Astrocyte of the spinal cord (primary cell): Measurements from ENCODE around the gene PAIP2B.
"Not testable (repeated sequence)": the region's sequence is repeated elsewhere in the genome, so short reads cannot be mapped to it uniquely, and the experiment has no call there.

Experiments used
- DNase-seq: peaks from one replicate; pipeline ENCODE4 v3.0.0; 2011; ENCODE audit warnings: low read depth, low spot score
- H3K4me3 ChIP-seq: 2 replicates; pipeline ENCODE4 v1.5.1; 2011; ENCODE audit warnings: low read depth, mild to moderate bottlenecking, low read length, moderate library complexity
- in situ Hi-C: cut with HindIII; loops from 2 replicates; pipeline ENCODE4 v1.10.0; 2017; ENCODE audit warnings: low sequenced_read_pairs
- TF ChIP-seq, protein P1 (sequence below): IDR thresholded peaks from 2 replicates; pipeline ENCODE4 v1.5.1; 2012; ENCODE audit warnings: low read depth, mild to moderate bottlenecking, low read length, inconsistent platforms

The PAIP2B gene

GRCh38 chr2:71206271-71206670 lies 20.6 kb downstream of the PAIP2B start:
- TF ChIP-seq, protein P1, sequence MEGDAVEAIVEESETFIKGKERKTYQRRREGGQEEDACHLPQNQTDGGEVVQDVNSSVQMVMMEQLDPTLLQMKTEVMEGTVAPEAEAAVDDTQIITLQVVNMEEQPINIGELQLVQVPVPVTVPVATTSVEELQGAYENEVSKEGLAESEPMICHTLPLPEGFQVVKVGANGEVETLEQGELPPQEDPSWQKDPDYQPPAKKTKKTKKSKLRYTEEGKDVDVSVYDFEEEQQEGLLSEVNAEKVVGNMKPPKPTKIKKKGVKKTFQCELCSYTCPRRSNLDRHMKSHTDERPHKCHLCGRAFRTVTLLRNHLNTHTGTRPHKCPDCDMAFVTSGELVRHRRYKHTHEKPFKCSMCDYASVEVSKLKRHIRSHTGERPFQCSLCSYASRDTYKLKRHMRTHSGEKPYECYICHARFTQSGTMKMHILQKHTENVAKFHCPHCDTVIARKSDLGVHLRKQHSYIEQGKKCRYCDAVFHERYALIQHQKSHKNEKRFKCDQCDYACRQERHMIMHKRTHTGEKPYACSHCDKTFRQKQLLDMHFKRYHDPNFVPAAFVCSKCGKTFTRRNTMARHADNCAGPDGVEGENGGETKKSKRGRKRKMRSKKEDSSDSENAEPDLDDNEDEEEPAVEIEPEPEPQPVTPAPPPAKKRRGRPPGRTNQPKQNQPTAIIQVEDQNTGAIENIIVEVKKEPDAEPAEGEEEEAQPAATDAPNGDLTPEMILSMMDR = no peak
- in situ Hi-C loops = no loop called here
- H3K4me3 ChIP-seq = no peak overlapping the region
- no peak for DNase-seq

DNA sequence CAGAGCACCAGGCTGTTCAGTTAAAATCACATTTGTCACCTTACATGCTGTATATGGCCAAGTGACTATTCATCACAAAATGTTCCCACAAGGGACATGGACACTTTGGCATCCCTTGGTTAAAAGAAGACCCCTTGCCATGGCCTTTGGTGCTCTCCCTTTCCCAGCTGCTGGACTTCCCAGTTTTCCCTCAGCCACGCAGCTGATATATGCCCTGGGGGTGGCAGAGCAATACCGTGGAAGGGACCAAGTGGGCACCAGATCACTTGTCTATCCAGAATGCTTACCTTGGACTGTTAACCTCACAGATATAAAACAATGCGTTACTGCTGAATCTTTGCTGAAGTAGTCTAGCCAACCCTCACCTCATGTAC lies 35.3 kb downstream of the PAIP2B start:
- in situ Hi-C loops = no loop called here
- H3K4me3 ChIP-seq = no peak overlapping the region
- TF ChIP-seq, protein P1 = no peak
- DNase-seq = no peak

- in situ Hi-C loops = no loop called here
- no peak overlapping the region for H3K4me3 ChIP-seq
- DNase-seq = peak; percentile 1
- TF ChIP-seq, protein P1 = peak; percentile 33
Observed at GRCh38 chr2:71190656-71191569, 36.0 kb downstream of the PAIP2B start.

- no peak for DNase-seq
- TF ChIP-seq, protein P1 = no peak
- no peak overlapping the region for H3K4me3 ChIP-seq
- in situ Hi-C loops = no loop called here
Observed at GRCh38 chr2:71187589-71187988, 39.3 kb downstream of the PAIP2B start.

DNA sequence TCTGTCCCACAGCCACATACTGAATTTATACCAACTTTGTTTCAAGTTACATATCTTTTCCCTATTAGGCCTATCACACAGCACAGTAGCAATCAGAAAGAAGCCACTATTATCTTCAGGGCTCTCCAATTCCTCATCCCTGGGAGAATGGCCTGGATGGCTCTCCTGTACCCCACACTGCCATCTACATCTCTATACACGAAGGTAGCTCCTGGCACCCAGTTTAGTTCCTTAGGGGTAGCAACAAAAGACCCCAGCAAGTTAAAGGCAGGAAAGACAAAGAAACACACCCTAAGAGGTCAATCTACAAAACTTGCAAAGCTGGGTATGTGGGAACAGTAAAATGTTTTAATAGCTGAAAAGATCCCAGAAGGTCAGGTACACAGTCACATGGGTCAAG lies 39.9 kb downstream of the PAIP2B start:
- H3K4me3 ChIP-seq = no peak overlapping the region
- TF ChIP-seq, protein P1 = no peak
- no peak for DNase-seq
- in situ Hi-C loops = no loop called here

DNA sequence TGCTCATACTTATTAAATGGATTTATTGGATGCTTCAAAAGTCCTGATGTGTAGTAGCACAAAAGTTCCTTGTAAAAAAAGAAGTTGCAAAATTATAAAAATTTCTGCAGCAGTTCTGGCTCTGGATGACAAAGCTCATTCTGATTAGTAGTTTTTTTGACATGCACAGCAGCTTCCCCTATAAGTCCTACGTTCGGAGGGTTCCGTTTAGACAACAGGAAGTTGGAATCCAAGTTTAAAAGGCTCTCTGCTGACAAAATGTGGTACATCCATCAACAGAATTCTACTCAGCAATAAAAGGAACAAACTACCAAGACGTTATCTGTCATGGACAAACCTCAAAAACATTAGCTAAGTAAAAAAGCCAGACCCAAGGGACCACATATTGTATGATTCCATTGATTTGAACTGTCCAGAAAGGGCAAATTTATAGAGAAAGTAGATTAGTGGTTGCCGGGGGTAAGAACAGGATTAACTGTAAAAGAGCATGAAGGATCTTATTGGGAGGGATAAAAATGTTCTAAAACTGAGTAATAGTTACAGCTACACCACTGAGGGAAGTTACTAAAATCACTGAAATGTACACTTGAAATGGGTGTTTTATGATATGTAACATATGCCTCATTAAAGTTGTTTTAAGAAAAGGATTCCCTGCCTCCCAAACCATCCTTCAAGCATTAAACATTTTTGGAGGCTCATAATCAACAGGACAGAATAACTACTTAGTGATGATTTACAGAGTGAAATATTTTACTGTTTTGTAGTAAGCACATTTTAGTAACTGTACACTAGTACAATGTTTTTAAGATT lies 43.4 kb downstream of the PAIP2B start:
- in situ Hi-C loops, DNase-seq: not testable (repeated sequence)

DNA sequence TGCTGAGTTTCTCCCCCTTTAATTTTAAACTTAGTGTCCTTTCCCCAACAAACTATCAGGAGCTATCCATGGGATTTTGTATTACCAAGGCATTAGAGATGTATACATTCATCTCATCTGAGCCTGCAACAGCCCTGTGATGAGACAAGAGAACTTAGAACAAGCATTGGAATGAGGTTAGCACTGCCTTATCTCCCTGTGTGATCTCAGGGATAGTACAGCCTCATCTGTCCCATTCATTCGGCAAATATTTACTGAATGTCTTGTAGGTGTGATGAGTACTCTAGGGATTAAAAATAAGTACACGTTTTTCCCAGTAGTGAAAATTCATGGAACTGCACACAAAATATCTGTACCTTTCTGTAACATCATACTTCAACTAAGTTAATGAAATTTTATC lies 45.6 kb downstream of the PAIP2B start:
- in situ Hi-C loops = no loop called here
- H3K4me3 ChIP-seq = no peak overlapping the region
- TF ChIP-seq, protein P1 = no peak
- DNase-seq = no peak

More for the DNA sequence above, 43.4 kb downstream of the PAIP2B start:
- not testable (repeated sequence) for H3K4me3 ChIP-seq

DNA sequence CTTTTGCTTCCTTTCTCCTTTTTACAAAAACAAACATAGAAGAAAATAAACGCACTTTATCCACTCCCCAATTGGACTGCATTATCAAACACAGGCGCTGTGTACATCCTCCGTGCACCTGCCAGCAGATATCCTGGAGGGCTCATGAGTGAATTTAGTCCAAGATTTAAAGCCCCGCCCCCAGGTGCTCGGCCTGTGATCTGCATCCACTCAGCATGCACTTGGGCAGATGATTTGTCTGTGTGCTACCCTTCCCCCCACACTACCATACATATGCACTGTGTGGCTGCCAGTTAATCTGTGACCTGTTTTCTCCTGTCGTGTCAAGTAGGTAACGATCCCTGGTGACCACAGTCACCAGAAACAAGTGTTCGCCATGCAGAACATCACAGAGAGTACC lies 48.1 kb downstream of the PAIP2B start:
- in situ Hi-C loops, DNase-seq, H3K4me3 ChIP-seq: not testable (repeated sequence)
